Head of caudate nucleus (tissue), 42 donors: ENCODE measurements around the gene VAV3.

Experiments
- DNase-seq, 42 donors: peaks; one replicate each; pipeline versions ENCODE4 v3.0.0 to v3.0.0-alpha.2; 2020 to 2021; ENCODE audit warnings: mixed read lengths in 7 of 42
- intact Hi-C: fragments of 100-400 bp; cut with DNase I; formaldehyde crosslinking; loops from one replicate; pipeline ENCODE4 v1.15.0; 2022

Gene VAV3

DNA sequence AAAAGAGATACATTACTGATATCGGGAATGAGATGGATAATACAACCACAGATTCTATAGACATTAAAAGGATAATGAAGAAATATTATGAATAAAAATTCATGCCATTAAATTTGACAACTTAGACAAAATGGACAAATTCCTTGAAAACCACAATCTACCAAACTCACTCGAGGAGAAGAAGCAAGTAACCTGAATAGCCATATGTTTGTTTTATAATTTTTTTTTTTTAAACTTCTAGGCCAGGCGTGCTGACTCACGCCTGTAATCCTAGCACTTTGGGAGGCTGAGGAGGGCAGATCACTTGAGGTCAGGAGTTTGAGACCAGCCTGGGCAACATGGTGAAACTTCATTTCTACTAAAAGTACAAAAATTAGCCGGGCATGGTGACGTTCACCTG lies 327.9 kb downstream of the VAV3 start:
- DNase-seq, result no peak
- intact Hi-C loops, result no loop called here

DNA sequence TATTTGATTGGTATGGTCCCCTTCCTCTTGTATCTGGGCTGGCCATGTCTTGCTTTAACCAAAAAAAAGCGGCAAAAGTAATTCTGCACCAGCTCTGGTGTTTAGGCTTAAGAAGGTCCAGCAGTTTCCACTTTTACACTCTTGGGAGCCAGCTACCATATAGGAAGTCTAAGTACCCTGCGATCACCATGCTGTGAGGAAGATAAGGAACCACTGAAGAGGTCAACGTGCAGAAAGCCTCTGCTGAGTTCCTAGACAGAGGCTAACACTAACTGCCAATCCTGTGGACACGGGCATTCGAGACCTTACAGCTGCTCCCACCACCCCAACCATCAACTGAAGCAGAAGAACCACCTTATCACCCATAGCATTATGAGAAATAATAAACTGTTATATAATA lies 331.4 kb downstream of the VAV3 start:
- intact Hi-C loops, result no loop called here
- DNase-seq, result no peak

DNA sequence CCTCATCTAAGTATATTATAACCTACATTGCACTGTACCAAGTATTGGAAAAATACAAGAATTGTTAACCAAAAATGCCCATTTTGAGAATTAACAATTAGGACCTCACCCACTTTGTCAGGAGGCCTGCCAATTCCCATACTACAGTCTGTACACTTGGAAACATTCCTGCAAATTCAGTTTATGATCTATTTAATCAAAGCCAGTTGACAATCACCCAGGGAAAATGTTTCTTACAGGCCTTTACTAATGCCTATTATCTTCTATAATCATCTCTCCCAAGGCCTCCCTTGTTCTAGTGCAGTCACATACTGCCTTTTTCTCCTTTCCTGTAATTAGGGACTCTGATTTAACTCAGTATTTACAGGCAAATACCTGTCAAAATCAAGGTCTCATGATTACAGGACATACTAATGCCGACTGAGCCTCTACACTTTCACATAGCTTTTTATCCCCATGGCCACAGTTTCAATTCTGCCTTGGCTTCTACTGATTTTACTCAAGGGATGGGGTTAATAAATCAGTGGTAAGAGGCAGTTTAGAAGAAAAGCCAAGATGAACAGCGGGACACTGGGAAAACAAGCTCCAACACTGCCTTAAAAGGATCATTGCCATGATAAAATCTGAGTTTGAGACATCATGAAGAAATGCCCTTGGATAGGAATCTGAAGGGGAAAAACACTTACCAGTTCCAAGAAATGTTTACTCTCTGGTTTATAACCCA lies 338.7 kb downstream of the VAV3 start:
- intact Hi-C loops, result no loop called here
- DNase-seq, result no peak

DNA sequence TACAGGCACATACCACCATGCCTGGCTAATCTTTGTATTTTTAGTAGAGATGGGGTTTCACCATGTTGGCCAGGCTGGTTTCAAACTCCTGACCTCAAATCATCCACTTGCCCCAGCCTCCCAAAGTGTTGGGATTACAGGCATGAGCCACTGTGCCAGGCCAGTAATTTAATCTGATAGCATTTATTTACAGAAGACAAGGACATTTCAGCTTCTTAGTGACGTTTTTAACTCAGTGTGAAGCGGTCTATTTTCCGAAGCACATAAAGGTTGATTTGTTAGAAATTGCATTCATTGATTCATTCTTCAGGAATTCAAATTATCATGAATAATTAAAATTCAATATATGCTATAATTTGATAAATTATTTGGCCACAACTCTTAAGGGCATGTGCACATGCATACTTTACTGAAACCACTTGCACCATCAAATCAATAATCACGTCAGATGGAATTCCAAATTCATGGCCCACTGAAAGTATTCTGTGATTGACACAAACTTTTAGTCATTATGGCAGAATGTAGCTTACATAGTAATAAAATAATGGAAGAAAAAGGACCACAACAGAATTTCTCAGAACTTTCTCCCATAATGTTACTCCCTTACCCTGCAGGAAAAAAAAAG lies 339.5 kb downstream of the VAV3 start:
- DNase-seq, result no peak
- intact Hi-C loops, result no loop called here

DNA sequence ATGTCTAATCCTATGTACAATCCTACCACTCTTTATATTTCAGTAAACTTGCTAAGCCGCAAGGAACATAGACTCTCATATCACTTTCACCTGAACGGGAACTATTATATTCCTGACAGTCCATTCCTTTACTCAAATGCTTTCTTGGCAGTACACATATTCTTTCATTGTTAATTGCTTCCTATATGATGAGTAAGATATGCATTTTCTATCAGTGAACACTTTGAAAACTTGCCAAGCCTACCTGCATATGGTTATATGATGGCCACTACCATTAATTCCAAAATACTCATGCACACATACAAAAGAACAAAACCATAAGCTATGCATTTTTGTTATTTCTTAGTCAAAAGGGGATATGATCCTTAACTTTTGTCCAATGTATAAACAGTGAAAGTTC lies 341.5 kb downstream of the VAV3 start:
- no peak for DNase-seq
- intact Hi-C loops, result no loop called here

DNA sequence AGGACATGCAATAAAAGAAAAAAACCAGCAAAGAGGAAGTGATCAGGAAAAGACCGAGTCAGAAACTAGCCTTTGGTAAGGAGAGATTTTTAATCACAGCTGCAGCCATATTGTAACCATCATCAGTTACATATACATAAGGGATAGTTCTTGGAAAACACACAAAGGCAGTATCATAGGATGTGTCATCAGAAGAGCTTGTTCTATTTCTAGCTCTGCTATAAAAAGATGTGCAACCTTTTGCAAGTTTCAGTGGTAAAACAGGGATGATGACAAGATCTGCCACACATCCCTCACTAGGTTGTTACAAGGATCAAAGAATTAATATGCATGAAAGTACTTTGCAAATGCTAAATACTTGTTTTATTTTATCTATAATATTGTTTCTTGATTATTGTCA lies 342.0 kb downstream of the VAV3 start:
- intact Hi-C loops, result no loop called here

DNA sequence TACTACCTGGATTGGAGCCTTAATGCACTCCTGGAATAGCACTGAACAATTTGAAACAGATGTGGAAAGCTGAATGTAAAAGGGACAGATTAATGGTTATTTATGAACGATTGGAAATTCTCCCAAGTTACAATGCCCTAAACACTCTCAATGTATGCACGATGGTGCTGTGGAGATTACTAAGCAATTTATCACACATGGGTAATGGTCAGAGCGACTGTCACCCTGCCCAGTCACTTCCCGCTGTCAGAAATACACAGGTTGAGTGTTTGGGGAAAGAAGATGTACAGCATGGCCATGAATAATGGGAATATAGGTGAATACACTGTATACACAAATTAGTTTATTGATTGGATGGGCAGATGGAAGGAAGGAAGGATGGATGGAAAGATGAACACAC lies 342.4 kb downstream of the VAV3 start:
- DNase-seq, result no peak
- intact Hi-C loops, result no loop called here

More for the DNA sequence above, 342.0 kb downstream of the VAV3 start:
- peak in 1 of 42 donors; percentile 46 for DNase-seq

DNA sequence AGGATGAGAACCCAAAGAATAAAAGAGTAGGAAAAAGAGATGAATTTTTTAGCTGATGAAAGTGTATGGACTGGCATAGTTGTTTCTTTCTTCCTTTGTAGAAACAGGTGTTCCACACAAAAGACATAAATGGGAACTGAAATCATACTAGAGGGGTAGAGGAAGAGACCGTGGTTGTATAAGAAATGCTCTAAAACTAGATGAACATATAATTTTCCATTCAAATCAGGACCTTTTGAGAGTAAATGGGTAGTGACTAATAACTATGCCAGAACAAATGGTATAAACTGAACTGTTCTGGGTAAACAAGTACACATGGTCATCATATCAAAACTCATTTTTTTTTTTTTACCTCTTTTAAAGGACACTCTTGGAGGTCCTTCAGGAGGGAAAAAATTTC lies 344.2 kb downstream of the VAV3 start:
- intact Hi-C loops, result no loop called here
- no peak for DNase-seq

DNA sequence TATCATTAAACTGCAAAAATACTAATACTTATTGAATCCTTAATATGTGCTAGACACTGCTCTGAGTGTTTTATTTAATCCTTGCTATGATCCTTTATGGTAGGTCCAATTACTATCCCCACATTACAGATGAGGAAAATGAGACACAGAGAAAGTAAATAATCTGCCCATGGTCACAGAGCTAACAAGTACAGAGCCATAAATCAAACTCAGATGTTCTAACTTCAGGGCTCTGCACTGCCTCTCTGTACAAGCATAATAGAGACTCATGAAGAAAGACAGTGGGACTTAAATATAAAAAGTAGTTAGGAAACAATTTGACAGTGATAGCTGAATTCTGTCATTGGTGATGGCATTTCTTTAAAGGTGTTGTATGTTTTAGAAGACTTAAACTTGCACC lies 346.4 kb downstream of the VAV3 start:
- intact Hi-C loops, result no loop called here
- no peak for DNase-seq

DNA sequence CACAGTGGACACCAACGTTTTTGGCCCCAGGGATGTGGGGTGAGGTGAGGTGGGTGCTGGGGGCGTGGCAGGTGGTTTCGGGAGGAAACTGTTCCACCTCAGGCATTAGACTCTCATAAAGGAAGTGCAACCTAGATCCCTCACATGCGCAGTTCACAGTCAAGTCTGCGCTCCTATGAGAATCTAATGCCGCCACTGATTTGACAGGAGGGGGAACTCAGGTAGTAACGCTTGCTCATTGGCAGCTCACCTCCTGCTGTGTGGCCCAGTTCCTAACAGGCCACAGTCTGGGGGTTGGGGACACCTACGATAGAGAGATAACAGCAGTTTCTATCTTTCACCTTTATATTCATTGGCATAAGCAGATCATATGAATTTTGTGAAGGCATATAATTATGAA lies 347.1 kb downstream of the VAV3 start:
- intact Hi-C loops, result no loop called here
- no peak for DNase-seq

DNA sequence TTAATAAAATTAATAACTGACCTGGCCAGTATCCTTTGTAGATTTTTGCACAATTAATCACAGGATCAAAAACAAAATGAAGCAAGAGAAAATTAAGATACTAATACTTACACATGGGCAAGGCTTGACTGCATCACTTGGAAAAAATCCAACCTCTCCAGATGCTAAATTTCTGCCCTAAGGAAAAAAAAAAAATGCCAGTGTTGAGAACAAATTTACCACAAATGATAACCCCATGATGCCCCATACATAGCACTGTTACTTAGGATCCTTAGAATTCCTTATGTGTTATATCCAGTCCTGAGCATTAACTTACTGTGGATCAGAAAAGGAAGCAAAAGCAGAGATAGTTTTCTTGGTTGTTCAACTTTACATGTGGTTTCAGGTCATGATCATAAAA lies 347.5 kb downstream of the VAV3 start:
- intact Hi-C loops, result no loop called here

DNA sequence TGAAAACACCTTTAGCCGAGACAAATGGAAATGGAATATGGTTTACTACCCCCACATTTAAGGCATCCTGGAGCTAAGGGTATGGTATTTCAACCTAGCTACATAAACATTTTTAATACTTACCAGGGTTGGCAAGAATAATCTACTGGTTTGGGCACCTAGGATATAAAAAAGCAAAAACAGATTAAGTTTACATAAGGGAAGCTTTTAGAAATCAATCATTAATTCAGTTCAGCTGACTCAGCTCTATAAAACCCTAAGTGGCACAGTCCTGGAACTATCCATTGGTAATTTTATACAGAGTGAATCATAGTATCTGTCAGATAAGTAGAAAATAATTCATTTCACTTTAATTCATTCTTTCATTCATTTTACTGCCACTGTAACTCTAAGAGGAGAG lies 355.2 kb downstream of the VAV3 start:
- DNase-seq, result no peak
- intact Hi-C loops, result no loop called here

More for the DNA sequence above, 347.5 kb downstream of the VAV3 start:
- DNase-seq, result no peak

DNA sequence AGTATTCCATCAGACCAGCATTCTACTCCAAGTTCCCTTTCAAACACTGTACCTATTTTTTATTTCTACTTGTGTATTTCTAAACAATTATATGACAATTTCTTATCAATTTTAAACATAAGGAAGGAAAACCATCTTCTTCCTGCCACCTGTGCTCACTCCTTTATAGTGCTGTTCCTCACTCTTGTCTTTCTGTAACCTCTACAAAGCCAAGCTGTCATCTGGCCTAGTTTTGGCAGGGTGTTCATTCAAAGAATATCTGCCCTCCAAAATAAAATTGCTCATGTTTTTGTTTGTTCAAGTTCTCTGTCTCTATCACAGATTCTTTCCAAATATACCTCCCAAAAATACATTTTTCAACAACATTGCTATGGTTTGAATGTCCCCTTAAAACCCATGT lies 360.2 kb downstream of the VAV3 start:
- no peak for DNase-seq
- intact Hi-C loops, result no loop called here

DNA sequence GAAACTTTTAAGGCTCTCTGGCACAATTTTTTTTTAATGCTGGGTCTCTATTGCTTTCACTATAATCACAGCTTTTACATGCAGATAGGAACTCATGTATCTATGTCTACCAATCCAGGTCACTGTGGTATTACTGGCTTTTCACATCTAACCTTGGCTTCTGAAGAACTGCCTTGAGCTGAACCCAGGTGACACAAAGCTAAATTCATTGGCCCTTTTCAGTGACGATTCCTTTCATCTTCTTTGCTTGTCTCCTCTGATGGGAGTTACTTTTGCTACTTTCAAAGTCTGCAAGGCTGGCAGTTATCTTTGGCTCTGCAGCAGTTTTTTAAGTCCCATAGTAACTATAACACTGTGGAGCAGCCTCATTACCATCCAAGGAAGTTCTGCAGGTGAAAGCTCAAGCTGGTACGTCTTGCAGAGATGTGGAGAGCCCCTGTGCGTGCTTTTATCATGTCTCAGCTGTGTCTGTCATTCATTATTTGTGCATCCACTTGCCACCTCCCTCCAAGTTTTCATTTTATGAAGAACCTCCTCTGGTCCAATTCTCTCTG lies 364.3 kb downstream of the VAV3 start:
- intact Hi-C loops, result no loop called here
- DNase-seq, result no peak

DNA sequence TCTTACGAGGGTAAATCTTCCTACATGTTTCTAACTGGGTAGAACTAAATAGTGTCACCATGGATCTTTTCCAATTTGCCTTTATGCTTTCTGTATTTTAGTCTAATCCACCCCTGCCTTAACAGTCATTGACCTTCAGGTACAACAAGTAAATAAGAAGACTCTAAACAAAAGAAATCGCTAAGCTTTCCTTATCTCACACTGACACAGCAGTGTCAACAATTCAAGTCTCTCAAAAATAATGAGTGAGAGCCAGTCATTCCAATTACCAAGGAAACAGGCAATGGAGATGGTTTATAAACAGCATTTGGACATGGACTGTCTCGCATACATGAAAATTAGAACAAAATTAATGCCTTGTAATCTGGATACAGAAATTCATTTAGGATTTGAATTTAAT lies 365.8 kb downstream of the VAV3 start:
- intact Hi-C loops, result no loop called here
- no peak for DNase-seq

DNA sequence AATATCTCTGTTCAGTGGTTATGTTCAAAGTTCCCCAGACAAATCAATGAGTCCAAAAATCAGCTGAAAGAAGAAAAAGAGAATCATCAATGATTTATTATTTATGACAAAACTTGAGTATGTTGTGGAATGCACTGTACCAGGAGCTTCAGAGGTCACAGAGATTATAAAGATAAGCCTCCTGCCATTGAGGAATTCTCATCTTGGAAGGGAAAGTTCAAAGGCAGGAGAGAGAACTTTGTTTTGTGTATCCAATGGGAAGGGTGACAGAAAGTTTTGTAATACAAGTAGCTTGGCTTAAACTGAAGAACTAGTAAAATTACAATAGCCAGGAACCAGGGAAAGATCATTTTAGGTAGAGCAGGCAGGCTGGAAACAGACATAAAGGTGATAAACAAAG lies 367.7 kb downstream of the VAV3 start:
- DNase-seq, result no peak
- intact Hi-C loops, result no loop called here

DNA sequence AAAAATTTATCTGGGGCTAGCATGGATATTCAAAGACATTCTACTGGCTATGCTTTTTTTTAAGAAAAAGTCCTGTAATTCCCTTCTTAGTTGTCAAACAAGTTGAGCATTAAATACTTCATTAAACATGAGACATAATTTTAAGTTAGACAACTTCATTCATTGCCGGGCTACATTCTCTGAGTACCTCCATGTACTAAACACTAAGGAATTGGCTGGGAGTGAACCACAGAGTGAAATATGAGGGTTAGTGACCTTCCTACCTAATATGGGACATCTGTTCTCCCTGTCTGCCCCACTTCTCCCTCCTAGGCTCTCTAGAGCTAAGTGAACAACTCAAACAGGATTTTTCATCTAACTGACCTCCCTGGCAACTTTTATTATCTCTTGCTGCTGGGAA lies 370.4 kb downstream of the VAV3 start:
- DNase-seq, result no peak
- intact Hi-C loops, result no loop called here

DNA sequence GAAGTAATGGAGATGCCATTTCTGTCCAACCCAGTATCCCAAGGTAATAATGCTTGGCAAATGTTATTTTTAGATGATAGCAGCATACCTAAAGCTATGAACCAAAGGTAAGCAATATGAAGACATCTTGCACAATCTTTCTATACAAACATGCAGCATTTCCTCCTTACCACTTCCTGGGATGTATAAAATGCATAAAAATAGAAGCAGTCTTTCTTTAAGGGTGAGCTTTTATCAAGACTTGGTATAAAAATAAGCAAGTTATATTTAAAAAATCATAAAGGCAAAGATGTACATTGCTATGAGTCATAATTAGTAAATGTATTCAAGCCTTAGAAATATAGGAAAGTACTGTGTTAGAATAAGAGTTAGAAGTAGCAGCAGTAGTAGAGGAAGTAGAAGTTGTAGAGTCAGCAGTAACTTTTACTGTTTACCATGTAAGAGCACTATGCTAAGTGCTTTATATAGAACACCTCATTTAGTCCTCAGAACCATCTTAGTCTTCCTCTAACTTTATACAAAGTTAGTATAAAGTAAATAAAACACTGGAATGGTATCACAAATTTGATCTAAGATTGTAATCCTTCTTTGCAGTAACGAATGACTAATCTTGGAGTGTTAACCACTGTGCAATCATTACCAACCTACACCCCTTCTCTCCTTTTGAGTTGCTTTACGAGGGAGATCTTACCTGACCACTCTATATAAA lies 371.3 kb downstream of the VAV3 start:
- intact Hi-C loops, result no loop called here
- DNase-seq, result no peak

DNA sequence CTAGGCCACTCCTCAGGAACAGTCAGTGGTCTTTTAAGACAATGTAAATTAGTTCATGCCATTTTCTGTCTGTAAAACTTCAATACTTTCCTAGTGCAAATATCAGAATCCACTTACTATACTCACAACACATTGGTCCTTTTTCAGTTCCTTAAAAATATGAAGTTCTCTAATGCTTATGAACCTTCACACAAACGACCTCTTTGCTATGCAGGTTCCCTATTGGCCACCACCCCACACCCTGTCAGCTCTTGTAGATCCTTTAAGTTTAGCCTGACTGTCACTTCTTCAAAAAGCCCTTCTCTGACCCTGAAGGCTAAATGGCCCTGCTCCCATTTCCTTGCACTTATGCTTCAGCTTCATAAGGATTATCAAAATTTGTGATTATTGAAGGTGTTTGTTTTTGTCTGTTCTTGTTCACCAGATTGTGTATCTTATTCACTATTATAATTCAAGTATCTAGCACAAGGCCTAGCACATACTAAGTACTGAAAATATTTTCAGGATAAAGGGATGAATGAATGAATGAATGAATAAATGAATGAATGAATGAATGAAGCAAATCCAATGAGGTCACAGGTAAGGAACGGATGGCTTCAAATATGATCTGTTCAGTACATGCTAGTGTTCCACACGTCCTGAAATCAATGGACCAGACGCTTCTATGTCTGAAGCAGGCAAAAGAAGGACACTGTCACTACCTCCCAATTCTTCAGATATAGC lies 373.9 kb downstream of the VAV3 start:
- intact Hi-C loops, result no loop called here
- DNase-seq, result no peak

DNA sequence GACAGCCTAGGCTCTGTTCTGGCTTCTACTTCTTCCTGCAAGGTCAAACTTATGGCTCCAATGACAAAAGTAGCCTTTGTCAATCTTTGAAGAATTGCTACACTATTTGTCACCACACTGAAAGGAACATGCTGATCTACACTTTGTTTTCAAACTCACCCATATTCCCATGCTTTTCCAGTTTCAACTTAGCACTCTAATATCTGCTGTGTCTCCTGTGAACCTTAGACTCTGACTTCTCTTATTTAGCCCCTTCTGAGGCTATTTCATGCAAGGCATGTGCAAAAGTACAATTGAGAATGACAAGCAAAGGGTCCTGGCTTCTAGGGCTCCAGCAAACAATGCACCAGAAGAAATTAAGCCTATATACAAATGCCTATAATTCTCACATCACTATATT lies 374.9 kb downstream of the VAV3 start:
- no peak for DNase-seq

More for the DNA sequence above, 374.9 kb downstream of the VAV3 start:
- intact Hi-C loops, result no loop called here
